HepG2 (cell line): ENCODE data around the gene TVP23A. TPM values are rescaled to one million over a fixed set of nuclear protein-coding genes. Genes with fewer than 3 reads are reported as not detected.

Experiments used
- ATAC-seq: fragments of 200-7000 bp; cut with Tn5 transposase; 3 replicates; pipeline ENCODE4 v1.9.1; 2020; ENCODE audit warnings: mild to moderate bottlenecking, moderate library complexity
- BruUV-seq: library from RNA; stranded (reverse); fragments of 400-500 nt; replicated peaks from 2 replicates; lab custom pipeline; 2021; lab: Mats Ljungman, UMichigan
- CTCF ChIA-PET: fragments of 300-600 bp; formaldehyde crosslinking; extraction: SDS; loops from one replicate; lab custom pipeline; 2021; ENCODE audit warnings: low total read pairs, inconsistent platforms, low intra/inter-chr PET ratio; lab: Yijun Ruan, JAX
- POLR2A ChIA-PET: fragments of 350-600 bp; sonication (Branson Sonifier 250); formaldehyde crosslinking; loops from one replicate; lab custom pipeline; 2020; ENCODE audit warnings: antibody characterized with exemption, inconsistent platforms; lab: Yijun Ruan, JAX
- DNase-seq: peaks from one replicate; pipeline ENCODE4 v3.0.0-alpha.2; 2015; ENCODE audit warnings: low spot score
- FAIRE-seq: peaks from 3 replicates; lab custom pipeline; 2011; peaks lifted over from hg19 to GRCh38; lab: Jason Lieb, UNC
- H2AFZ ChIP-seq: one replicate; pipeline ENCODE4 v1.6.1; 2011; ENCODE audit warnings: low read length, inconsistent platforms
- H3K27ac ChIP-seq: fragments of 300-600 bp; 3 replicates; pipeline ENCODE4 v1.8.0; 2011; ENCODE audit warnings: mixed run types, mild to moderate bottlenecking, mixed read lengths, low read length, inconsistent platforms; ENCODE audit not compliant: insufficient read depth; ENCODE audit errors: extremely low read length
- H3K27me3 ChIP-seq, 2 experiments: fragments of 200-600 bp in 1 of 2; 2 replicates in 1 of 2; 3 replicates in 1 of 2; pipeline versions ENCODE4 v1.6.0 to v1.8.0; 2011; ENCODE audit warnings: low read length in 2 of 2, mild to moderate bottlenecking in 2 of 2, moderate library complexity in 2 of 2, inconsistent platforms in 1 of 2; ENCODE audit not compliant: insufficient read depth in 2 of 2, control insufficient read depth in 1 of 2
- H3K36me3 ChIP-seq, 2 experiments: fragments of 200-600 bp in 1 of 2; replicated peaks in 1 of 2; 2 replicates in 1 of 2; 3 replicates in 1 of 2; pipeline versions ENCODE4 v1.5.1 to v1.8.0; 2011; ENCODE audit warnings: low read length in 2 of 2, inconsistent platforms in 1 of 2; ENCODE audit not compliant: insufficient read depth in 2 of 2, control insufficient read depth in 1 of 2
- H3K4me1 ChIP-seq: 2 replicates; pipeline ENCODE4 v1.5.1; 2012; ENCODE audit warnings: low read length, inconsistent platforms; ENCODE audit not compliant: insufficient read depth
- H3K4me2 ChIP-seq: 2 replicates; pipeline ENCODE4 v1.6.0; 2011; ENCODE audit warnings: low read depth, low read length, inconsistent platforms
- H3K4me3 ChIP-seq, 3 experiments: fragments of 200-600 bp in 1 of 3; sonication (generic), shearing (Covaris generic) in 1 of 3; replicated peaks in 1 of 3; 2 replicates each; pipeline ENCODE4 v1.5.1; 2011 to 2016; ENCODE audit warnings: low read length in 3 of 3, inconsistent platforms in 2 of 3, low read depth in 2 of 3, mild to moderate bottlenecking in 2 of 3, control low read depth in 1 of 3, mixed read lengths in 1 of 3; ENCODE audit not compliant: insufficient read depth in 1 of 3
- H3K79me2 ChIP-seq: one replicate; pipeline ENCODE4 v1.6.1; 2011; ENCODE audit warnings: low read length, inconsistent platforms; ENCODE audit not compliant: insufficient read depth
- H3K9ac ChIP-seq: 2 replicates; pipeline ENCODE4 v1.6.0; 2011; ENCODE audit warnings: mild to moderate bottlenecking, low read depth, low read length, inconsistent platforms; ENCODE audit not compliant: insufficient read depth
- H3K9me3 ChIP-seq: 2 replicates; pipeline ENCODE4 v1.5.1; 2012; ENCODE audit warnings: mild to moderate bottlenecking, low read length
- H4K20me1 ChIP-seq: 2 replicates; pipeline ENCODE4 v1.6.0; 2011; ENCODE audit warnings: inconsistent platforms, mild to moderate bottlenecking, low read length, moderate library complexity; ENCODE audit not compliant: insufficient read depth
- CCDC6 ChIP-seq: sonication (generic); formaldehyde crosslinking; IDR thresholded peaks from 2 replicates; pipeline ENCODE4 v1.8.1; 2022; ENCODE audit warnings: mild to moderate bottlenecking, missing genetic modification reagents, moderate library complexity
- RORA ChIP-seq: sonication (generic); formaldehyde crosslinking; IDR thresholded peaks from 2 replicates; pipeline ENCODE4 v1.5.0; 2020; ENCODE audit warnings: mild to moderate bottlenecking, missing genetic modification reagents, moderate library complexity
- STAT6 ChIP-seq: sonication (generic); formaldehyde crosslinking; IDR thresholded peaks from 2 replicates; pipeline ENCODE4 v1.4.0; 2020; ENCODE audit warnings: missing genetic modification reagents, mild to moderate bottlenecking, borderline replicate concordance
- ZBTB14 ChIP-seq: sonication (generic); formaldehyde crosslinking; IDR thresholded peaks from 2 replicates; pipeline ENCODE4 v1.4.0; 2020; ENCODE audit warnings: missing genetic modification reagents
- ZNF282 ChIP-seq: fragments of 450-650 bp; IDR thresholded peaks from 2 replicates; pipeline ENCODE4 v1.6.1; 2018; ENCODE audit not compliant: partially characterized antibody
- ZNF557 ChIP-seq: sonication (generic); formaldehyde crosslinking; IDR thresholded peaks from 2 replicates; pipeline ENCODE4 v1.4.0; 2020; ENCODE audit warnings: missing genetic modification reagents
- ZNF841 ChIP-seq: sonication (generic); formaldehyde crosslinking; IDR thresholded peaks from 2 replicates; pipeline ENCODE4 v1.8.1; 2023; ENCODE audit warnings: missing genetic modification reagents, borderline replicate concordance
- WGBS: methylation state at CpG from one replicate; pipeline ENCODE4 v1.1.6; 2017; ENCODE audit warnings: low lambda C conversion rate; 5-methylcytosine and 5-hydroxymethylcytosine counted together
- in situ Hi-C: cut with HindIII; loops from 2 replicates; pipeline ENCODE4 v1.10.0; 2017; ENCODE audit warnings: low pct_unique_long_range_greater_than_20kb; ENCODE audit not compliant: extremely low pct_ligation_motif_present
- intact Hi-C: fragments of 100-400 bp; cut with micrococcal nuclease; formaldehyde crosslinking; loops from one replicate; pipeline ENCODE4 v1.10.0; 2022; ENCODE audit not compliant: unreplicated experiment
- polyA plus RNA-seq, 8 experiments: library from polyadenylated mRNA; depleted of rRNA in 3 of 8; stranded (reverse) in 7 of 8; unstranded in 1 of 8; fragments of >200 nt; fragmentation: Illumina TruSeq in 4 of 8; extraction: Trizol in 4 of 8; gene quantifications; 2 replicates each; pipeline versions ENCODE4 v1.2.1 to v1.2.3, GENCODE V29; 2011 to 2016; ENCODE audit warnings: low read depth in 4 of 8, missing spikeins in 1 of 8, mixed read lengths in 1 of 8; ENCODE audit not compliant: insufficient read depth in 1 of 8
- total RNA-seq, 5 experiments: library from RNA; depleted of rRNA; stranded (reverse); fragments of >200 nt; fragmentation: Illumina TruSeq; extraction: Trizol; gene quantifications; 2 replicates each; pipeline ENCODE4 v1.2.3, GENCODE V29; 2016; ENCODE audit warnings: low read depth in 1 of 5

Gene TVP23A
- total and polyA plus RNA-seq, 2 of the 13 experiments (the other 11 are each of a cell fraction or from before 2014, with no cell fraction given) = not detected

GRCh38 chr16:10836174-10836853 lies 17.7 kb upstream of the TVP23A start:
- Histone ChIP-seq H3K9ac (no peak overlapping the region), H3K4me1 (no peaks in the 10 kb centered on the region), H3K4me2 (no peak overlapping the region), H3K36me3 (no peaks in the 10 kb centered on the region), H4K20me1 (no peaks in the 10 kb centered on the region), H3K9me3 (no peaks in the 10 kb centered on the region), H3K27ac (no peak overlapping the region), H2AFZ (no peak overlapping the region), H3K27me3 (peaks cover 0 to 22% of the 10 kb centered on the region in 2 experiments; a peak in 2 of 5 replicates), H3K4me3 (no peak overlapping the region), H3K79me2 (no peaks in the 10 kb centered on the region)
- ChIA-PET POLR2A (no interaction called here), CTCF (no interaction called here)
- DNase-seq = no peak
- FAIRE-seq = no peak
- TF ChIP-seq CCDC6 (CRISPR knock-in tag) (no peak), ZNF557 (CRISPR knock-in tag) (no peak), STAT6 (CRISPR knock-in tag) (no peak), ZBTB14 (CRISPR knock-in tag) (0 out of 2 replicates have a peak, but pooled peaks have one; percentile 2), ZNF282 (no peak), ZNF841 (CRISPR knock-in tag) (no peak), RORA (CRISPR knock-in tag) (no peak)
- no TSS peak for BruUV-seq
- WGBS = 3% methylated on average over 1 of the region's 1 CpG
- in situ Hi-C loops (no loop called here), intact Hi-C loops (no loop called here)
- no peak for ATAC-seq
